HG02610 (cell line): Measurements from ENCODE around the gene AMBRA1.
"Not testable (repeated sequence)": the region's sequence is repeated elsewhere in the genome, so short reads cannot be mapped to it uniquely, and the experiment has no call there.

Experiments used
- ATAC-seq: cut with Tn5 transposase; IDR thresholded peaks from one replicate; pipeline ENCODE4 v1.9.1; 2021; ENCODE audit warnings: mild to moderate bottlenecking, moderate library complexity; ENCODE audit not compliant: unreplicated experiment

Gene AMBRA1

DNA sequence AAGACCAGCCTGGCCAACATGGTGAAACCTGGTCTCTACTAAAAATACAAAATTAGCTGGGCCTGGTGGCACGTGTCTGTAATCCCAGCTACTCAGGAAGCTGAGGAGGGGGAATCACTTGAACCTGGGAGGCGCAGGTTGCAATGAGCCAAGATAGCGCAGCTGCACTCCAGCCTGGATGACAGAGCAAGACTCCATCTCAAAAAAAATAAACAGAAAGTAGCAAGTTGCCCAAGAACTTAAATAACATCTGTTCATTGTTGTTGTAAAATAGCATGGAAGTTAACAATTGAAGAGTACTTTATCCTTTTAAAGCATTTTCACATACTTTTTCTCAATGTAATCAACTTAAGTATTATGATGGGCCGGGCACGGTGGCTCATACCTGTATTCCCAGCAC lies 5.7 kb downstream of the AMBRA1 start:
- ATAC-seq, result no peak

DNA sequence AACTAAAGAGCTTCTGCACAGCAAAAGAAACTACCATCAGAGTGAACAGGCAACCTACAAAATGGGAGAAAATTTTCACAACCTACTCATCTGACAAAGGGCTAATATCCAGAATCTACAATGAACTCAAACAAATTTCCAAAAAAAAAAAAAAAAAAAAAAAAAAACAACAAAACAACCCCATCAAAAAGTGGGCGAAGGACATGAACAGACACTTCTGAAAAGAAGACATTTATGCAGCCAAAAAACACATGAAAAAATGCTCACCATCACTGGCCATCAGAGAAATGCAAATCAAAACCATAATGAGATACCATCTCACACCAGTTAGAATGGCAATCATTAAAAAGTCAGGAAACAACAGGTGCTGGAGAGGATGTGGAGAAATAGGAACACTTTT lies 10.3 kb downstream of the AMBRA1 start:
- ATAC-seq, result not testable (repeated sequence)

DNA sequence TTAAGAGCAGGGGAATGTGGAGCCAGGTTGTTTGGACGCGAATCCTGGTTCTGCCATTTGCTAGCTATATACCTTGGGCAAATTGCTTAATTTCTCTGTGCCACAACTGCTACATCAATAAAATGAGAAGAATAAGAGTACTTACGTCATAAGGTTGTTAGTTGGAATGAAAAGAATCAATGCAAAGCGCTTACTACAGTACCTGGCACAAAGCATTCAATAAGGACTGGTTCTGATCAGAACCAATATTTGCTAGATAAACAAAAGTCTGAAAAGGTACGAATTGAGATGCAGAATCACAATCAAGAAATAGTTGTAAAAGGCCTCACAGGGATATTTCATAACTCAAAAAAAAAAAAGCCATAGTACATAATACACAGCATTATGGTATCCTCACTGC lies 11.2 kb downstream of the AMBRA1 start:
- ATAC-seq, result no peak

DNA sequence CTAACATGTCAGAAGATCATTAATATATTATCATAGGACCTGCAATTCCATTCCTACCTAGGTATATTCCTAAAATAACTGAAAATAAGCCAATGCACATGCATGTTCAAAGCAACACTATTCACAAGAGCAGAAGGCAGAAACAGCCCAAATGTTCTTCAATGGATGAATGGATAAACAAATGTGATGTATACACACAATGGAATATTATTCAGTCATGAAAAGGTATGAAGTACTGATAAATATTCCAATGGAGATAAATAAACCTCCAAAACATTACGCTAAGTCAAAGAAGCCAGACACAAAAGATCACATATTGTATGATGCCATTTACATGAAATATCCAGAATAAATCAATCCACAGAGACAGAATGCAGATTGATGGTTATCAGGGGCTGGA lies 16.8 kb downstream of the AMBRA1 start:
- ATAC-seq, result no peak

DNA sequence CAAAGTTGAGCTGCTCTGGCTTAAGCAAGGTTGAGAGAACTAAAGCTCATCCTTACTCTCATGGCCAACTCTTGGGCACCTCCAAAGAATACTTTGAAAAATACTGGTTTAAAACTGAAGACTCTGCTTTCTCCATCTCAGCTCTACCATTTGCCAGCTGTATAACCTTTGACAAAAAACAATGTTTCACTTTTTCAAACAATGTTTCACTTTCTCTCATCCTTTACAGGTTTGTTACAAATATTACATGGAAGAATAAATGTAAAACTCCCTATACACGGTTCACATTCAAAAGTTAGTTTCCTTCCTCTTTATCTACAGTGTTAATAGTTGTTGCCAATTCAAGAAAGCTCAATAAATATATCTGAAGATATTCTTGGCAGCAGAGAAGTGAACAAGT lies 19.2 kb downstream of the AMBRA1 start:
- ATAC-seq, result no peak

DNA sequence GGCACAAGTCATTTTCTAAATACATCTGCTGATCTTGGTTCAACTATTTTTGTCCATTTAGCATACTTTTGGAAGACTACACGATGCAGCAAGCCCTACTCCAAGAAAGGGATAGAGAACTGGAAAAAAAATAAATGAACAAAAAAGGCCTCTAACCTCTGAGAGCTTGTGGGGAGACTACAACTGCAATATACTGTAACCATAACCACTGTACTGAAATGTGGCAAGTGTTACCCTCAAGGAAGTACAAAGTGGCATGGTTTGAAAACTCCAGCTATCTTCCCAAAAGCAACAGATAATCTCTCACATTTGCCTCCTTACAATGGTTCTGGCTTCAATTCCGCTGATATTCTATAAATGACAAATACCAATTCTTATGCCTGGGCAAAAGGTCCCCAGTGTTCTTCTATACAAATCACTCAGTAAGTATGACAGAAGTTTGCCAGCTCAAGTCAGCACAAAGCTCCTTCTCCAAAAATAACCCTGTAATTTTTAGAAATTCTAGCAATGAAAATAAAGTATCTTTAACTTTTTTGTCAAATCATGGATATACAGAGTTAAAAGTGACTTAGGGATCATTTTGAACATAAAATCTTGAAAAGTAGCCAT lies 22.9 kb downstream of the AMBRA1 start:
- no peak for ATAC-seq

DNA sequence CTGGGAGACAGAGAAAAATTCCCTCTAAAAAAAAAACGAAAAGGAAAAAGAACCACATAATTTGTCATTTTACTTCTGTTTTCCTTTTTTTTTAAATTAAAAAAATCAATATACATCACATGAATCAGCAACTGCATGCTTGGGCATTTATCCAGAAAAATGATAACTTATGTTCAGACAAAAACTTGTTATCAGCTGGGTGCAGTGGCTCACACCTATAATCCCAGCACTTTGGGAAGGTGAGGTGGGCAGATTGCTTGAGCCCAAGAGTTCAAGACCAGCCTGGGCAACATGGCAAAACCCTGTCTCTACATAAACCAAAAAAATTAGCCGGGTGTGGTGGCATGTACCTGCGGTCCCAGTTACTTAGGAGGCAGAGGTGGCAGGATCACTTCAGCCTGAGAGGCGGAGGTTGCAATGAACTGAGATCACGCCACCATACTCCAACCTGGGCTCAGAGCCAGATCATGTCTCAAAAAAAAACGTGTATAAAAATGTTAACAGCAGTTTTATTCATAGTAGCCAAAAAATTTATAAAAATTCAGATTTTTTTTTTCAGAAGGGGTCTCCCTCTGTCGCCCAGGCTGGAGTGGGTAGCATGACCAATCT lies 28.5 kb downstream of the AMBRA1 start:
- no peak for ATAC-seq

DNA sequence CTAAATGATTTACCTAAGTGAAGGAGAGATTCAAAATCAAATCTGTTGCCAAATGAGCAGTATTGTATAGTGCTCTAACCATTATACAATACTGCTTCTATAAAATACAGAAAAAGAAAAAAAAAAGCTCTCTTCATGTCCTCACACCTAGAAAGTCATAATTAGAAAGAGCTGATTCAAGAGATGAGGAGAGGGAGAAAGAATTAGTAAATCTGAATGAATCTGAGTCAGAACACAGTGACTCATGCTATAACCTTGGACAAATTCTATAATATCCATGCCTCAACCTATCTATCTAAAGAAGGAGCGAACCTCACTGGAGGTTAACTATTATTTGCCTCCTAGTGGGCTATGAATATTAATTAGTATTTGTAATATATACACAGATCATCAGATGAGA lies 29.4 kb downstream of the AMBRA1 start:
- ATAC-seq, result no peak

DNA sequence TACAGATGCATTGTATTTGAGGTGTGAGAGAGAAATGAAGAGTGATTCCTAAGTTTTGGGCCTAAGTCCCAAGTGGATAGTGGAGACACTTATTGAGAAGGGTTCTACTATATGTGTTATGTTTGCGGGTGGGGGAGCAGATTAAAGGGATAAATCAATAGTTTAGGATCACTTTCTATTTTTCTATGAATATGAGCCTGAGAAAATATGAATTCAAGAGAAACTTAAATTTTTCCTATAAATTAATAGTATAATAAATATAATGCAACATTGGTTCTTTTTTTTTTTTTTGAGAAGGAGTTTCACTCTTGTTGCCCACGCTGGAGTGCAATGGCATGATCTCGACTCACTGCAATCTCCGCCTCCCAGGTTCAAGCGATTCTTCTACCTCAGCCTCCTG lies 31.3 kb downstream of the AMBRA1 start:
- ATAC-seq, result no peak

DNA sequence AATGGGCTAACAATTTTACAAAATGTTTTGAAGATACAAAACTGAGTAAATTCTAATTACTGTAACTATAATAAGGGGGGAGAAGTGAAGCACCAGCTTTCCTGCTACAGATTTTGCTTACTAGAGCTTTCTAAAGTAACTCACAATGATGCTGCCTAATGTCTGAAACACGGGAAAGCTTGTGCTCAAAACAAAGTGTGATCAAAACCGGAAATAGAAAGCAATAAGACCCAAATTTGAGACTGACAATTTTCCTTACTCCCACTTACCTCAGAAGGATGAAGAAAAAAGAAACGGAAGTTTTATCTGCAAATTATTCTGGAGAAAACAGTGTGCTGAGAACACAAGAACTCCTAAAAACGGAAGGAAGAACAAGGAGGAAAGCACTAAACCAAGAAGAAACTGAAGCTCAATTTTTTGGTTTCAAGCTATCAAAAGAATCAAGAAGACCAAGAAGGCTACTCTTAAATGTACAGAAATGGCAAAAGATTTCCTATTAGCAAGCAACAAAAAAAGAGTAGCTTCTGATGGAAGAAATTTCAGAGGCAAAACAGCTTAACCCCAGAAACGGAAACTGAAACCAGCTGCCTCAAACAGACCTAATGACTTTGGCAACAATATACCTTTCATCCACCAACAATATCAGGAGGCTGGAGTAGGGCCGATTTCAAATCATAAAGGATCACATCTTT lies 33.4 kb downstream of the AMBRA1 start:
- ATAC-seq, result no peak

DNA sequence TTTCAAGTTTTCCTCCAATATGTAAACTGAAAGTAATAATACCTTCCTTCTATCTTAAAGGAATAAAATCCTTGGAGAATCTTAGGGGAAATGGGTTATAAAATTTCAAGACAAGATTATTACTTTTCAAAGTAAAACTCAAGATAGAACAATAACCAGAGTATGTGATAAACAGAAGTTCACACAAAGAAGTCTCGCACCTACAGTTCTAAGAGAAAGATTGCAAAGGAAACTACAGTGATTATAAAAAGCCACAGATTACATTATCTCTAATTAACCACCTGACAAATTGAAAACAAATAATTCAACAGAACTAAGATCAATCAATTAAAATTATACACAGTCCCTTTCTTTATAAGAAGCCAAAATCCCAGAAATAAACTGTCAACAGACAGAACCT lies 34.0 kb downstream of the AMBRA1 start:
- ATAC-seq, result no peak

DNA sequence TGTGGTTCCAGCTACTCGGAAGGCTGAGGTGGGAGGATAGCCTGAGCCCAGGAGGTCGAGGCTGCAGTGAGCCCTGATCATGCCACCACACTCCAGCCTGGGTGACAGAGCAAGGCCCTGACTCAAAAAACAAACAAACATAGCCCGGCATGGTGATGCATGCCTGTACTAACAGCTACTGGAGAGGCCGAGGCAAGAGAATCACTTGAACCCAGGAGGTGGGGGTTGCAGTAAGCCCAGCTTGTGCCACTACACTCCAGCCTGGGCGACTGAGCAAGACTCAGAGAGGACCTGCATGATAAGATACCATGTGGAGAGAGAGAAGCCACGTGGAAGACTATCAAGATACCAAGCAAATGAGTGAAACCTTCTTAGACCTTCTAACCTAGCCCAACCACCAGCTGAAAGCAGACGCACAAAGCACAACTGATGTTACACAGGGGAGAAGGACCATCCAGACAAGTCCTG lies 36.1 kb downstream of the AMBRA1 start:
- no peak for ATAC-seq

DNA sequence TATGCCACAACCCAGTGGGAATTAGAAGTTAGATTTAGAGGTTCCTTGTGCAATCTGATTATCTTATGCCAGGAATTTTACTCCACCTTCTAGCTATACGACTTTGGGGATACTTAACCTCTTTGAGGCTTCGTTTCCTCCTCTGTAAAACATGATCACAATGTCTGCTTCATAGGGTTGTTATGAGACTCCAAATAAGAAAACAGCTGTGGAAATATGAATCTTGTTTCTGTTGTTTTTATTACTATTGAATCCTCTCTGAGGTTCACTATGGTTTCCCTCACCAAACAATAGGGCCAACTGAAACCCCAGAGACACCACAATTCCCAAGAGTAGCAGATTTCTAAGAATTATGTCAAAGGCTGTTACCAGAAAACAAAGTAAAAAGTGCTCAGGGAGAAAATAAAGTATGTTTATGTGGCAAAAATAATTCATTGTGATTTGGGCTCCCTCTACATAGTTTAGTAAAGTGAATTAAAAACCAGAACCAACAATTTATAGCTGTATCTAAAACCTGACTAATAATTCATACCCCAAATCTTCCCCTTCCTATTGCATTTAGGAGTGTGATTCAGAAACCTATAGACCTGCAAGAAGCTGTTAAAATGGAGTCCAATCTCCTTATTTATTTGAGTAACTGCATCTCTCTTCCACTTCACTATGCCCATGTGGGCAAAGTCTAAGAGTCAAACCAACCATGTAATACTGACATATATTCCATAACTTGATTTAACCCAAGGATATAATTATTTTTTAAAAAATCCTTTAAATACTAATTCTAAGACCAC lies 38.4 kb downstream of the AMBRA1 start:
- peak; percentile 48 for ATAC-seq

DNA sequence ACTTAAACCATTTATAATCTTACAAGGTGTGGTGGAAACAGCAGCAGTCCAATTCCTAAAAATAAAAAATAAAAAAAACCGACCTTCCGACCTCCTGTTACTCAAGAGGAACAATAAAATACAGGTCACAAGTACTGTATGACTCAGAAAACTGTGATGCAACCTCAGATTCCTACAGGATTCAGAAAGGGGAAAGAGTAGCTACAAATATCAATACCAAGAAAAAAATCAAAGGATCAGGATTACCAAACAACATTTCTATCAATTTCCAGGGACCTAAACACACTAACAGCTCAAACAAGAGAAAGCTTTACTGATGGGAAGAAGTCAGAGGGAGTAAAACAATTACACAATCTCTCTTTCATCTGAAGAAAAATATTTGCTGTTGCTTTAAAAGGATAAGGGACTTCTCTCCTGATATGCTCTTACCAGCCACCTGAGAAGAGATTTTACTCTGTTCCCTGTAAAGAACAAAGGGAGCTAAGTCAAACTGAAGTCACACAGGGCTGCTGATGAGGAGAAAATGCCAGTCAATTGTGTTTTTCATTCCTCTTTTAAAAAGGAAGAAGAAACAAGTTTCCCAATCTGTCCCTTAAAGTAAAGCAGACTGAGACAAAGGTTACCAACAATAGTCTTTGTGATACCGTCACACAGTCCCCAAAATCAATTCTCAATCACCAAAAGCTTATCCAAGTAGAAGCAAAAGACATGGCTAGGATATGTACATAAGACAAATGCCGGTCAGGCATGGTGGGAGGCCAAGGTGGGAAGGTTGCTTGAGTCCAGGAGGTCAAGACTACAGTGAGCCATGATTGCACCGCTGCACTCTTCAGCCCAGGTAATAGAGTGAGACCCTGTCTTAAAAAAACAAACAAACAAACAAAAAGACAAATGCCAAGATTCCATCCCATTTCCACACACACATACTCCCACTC lies 39.3 kb downstream of the AMBRA1 start:
- ATAC-seq, result no peak

DNA sequence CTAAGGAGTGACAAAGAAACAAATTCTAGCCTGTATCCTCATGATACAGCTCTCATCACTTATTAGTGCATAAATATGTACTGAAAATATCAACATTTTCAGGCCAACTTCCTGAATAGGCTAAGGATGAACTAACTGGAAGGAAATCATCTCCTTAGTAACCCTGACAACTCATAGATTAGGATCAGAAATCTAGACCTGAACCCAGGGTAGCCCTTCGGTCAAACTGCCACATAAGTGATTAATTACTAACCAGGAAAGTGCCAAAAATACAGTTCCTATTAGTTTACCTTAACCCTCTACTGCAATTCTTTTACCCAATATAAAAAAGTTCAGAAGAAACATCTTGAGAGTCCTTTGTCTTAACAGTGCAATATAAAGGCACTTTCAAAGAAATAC lies 40.0 kb downstream of the AMBRA1 start:
- ATAC-seq, result no peak

DNA sequence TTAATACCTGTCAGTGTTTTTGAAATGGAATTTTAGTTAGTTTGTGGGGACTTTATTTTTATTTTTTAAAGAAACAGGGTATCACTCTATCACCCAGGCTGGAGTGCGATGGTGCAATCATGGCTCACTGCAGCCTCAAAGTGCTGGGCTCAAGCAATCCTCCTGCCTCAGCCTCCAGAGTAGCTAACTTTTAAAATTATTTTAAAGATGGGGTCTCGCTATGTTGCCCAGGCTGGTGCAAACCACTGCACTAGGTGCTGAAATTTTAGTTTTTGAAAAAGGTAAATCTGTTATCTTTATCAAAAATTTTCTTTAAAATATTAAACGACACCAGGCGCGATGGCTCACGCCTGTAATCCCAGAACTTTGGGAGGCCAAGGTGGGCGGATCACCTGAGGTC lies 42.6 kb downstream of the AMBRA1 start:
- no peak for ATAC-seq

DNA sequence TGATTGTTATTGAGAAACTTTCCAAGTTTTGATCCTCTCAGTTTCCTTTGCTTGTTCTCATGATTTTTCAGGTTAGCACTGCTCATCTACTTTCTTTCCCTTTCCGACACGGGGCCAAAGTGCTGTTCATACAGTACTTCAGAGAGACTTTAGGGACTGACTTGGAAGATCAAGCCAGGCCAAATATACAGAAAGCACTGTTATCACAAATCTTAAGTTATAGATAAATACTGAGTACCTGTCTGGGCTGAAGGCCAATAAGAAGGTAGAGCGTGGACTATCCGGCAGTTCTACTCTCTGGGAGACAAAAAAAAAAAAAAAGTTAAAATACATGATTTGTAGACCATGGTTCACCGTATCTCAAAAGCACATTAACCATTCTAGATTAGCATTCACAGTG lies 46.2 kb downstream of the AMBRA1 start:
- ATAC-seq, result no peak

DNA sequence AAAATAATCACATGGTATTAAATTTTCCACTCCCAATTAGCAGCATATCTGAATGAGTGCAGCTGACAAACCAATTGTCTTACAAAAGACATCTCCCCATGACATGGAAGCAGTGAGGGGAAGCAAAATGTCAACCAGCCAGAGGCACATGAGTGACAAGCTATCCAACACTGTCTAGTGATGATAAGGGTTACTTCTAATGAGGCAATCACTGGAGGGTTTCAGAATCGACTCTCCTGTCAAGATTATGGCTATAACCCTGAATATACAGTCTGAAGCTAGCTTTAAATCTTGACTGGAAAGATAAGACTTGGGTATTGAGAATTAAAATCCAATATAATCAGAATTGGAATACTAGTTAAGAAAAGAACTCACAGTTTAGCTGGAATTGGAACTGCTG lies 50.3 kb downstream of the AMBRA1 start:
- ATAC-seq, result no peak

DNA sequence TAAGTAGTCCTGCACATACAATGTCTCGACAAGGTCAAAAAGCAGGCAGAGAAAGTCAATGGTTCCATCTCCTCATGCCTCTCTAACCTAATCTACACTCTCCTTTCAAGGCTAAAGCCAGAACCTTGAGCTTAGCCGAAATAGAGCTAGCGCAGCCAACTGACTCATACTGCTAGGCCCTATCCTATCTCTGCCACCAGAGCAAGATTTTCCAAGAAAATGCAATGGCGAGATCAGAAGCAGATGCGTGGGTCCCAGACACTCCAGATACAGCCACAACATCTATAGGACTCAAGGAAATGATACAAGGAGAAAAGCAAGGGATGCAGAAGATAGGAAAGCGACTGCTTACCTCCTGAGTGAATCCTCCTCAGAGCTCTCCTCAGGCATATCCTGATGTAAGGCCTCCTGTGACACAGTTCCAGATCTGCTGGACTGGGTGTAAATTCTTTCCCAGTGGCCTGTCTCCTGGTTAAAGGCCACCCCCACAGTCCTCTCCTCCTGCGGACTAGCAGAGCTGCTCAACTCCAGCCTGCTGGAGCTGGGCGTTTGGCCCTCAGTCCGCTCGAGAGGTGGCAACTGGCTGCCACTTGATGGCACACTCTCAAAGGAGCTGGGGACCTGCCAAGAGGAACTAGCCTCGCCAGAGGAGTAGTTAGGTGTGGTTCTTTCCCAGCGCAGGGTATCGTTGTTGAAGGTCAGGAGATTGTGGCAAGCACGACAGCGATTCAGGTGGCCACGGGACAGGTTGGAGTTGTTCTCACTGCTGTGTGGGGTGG lies 52.0 kb downstream of the AMBRA1 start:
- no peak for ATAC-seq

DNA sequence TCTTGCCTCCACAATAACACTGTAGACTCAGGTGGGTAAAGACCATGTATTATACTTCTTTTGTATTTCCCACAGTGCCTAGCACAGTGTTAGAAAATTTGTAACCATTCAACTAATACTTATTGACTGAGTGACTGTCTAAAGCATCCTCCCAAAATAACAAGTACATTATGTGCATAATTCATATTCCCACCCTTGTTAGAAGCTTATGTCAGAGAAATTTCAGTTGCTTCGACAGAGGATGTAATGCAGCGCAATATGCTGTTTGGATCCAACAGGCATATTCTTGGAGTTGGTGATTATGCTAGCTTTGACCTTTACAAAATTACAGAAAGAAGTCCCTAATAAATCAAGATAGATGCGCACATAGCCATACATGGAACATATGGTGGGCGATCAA lies 53.0 kb downstream of the AMBRA1 start:
- ATAC-seq, result no peak
